GM12891 (cell line): ENCODE data around the gene CCDC13.

Experiments
- PAX5 ChIP-seq: IDR thresholded peaks from 2 replicates; pipeline ENCODE4 v1.6.1; 2011; ENCODE audit warnings: low read length, moderate library complexity, mild to moderate bottlenecking; ENCODE audit not compliant: insufficient read depth, severe bottlenecking
- POLR2A ChIP-seq: IDR thresholded peaks from 2 replicates; pipeline ENCODE4 v1.6.1; 2011; ENCODE audit warnings: low read depth, low read length, control low read depth
- POLR2AphosphoS5 ChIP-seq: IDR thresholded peaks from 2 replicates; pipeline ENCODE4 v1.6.1; 2011; ENCODE audit warnings: low read depth, low read length, control low read depth
- POU2F2 ChIP-seq: IDR thresholded peaks from 2 replicates; pipeline ENCODE4 v1.6.1; 2011; ENCODE audit warnings: low read depth, mild to moderate bottlenecking, control low read depth, low read length, moderate library complexity
- SPI1 ChIP-seq: IDR thresholded peaks from 2 replicates; pipeline ENCODE4 v1.6.1; 2011; ENCODE audit warnings: low read depth, low read length, control low read depth
- TAF1 ChIP-seq: IDR thresholded peaks from 2 replicates; pipeline ENCODE4 v1.6.1; 2011; ENCODE audit warnings: low read depth, low read length, control low read depth

DNA sequence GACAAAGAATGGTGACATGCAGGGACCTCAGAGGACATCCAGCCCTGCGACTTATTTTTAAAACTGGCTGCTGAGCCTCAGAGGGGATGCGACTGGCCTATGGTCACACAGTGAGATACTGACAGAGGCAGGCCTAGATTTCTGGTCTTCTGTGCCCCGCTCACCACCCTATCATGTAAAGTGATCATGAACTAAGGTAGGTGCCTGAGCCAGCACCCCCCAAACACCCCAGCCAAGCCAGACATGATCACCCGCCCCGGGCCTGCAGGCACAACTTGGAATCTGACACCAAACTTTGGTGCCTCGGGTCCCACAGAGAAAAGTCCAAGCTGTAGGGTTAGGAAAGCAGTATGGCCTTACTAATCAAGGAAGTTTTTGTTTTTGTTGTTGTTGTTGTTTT lies 36.5 kb downstream of the CCDC13 start:
- TF ChIP-seq TAF1 (no peak), POLR2AphosphoS5 (no peak), POLR2A (no peak), SPI1 (no peak), PAX5 (no peak), POU2F2 (no peak)
